NCI-H1048 (cell line): ENCODE results near the gene RAI2.
"Not testable (repeated sequence)": the region's sequence is repeated elsewhere in the genome, so short reads cannot be mapped to it uniquely, and the experiment has no call there.

Experiments
- DNase-seq: peaks from one replicate; lab custom pipeline; 2025; lab: John Stamatoyannopoulos, UW

Gene RAI2

DNA sequence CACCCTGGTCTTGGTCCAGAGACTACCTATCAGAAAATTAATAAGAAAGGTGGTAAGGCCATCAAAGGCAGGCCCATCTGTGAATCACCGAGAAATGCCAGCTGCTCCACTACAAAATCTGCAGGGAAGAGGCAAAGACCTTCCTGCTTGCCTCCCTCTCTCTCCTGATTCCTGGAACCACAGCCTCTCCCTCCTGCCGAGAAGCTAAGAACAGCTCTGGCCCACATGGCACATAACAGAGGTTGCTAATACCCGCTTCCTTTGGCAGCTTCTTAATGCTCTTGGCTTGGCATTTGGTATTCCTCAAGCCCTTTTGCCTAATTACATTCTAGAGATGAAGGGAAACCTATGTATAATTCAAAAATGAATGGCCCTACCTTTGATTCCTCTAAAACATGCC, 32.9 kb downstream of the RAI2 start:
- no peak for DNase-seq

DNA sequence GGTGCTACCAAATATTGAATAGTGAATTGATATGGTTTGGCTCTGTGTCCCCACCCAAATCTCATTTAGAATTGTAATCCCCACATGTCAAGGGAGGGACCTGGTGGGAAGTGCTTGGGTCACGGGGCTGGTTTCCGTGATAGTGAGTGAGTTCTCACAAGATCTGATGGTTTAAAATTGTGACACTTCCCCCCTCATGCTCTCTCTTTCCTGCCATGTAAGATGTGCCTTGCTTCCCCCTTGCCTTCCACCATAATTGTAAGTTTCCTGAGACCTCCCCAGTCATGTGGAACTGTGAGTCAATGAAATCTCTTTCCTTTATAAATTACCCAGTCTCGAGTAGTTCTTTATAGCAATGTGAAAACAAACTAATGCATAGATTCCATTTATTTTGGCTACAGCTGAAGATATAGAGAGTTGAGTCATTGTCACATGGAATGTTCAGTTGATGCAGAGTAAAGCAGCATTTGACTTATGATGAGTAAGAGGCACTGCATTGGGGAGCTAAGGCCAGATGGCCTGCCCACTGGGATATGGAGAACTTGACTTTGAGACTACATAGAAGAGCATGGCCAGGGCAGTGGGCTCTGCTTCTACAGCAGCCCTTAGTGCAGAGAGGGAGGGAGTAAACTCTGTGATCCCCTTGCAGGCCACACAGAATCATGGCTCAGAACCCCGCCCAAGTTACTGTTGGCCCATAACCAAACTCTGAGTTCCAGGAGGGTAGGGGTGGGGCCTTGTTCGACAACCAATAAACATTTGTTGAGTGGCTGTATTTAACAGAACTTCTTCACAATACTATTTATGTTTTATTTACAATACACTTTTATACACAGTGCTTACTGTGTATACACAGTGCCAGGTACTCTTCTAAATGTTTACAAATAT, 34.2 kb downstream of the RAI2 start:
- no peak for DNase-seq

DNA sequence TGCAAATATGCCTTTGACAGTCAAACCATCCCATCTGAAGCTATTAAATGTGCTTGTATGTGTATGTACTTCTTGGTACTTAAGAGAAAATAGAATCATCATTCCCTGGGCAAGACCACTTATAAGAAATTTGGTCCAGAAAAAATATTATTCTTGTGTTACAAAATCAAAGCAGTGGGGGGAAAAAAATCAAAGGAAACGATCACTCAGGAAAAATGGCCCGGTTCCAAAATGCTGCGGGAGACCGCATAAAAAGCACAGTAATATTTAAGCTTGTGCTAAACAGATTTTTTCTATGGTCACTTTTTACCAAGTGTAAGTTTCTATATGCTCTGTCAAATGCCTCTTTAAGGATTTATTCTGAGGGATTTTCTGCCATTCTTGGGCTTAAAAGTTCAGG, 36.1 kb downstream of the RAI2 start:
- DNase-seq: no peak

DNA sequence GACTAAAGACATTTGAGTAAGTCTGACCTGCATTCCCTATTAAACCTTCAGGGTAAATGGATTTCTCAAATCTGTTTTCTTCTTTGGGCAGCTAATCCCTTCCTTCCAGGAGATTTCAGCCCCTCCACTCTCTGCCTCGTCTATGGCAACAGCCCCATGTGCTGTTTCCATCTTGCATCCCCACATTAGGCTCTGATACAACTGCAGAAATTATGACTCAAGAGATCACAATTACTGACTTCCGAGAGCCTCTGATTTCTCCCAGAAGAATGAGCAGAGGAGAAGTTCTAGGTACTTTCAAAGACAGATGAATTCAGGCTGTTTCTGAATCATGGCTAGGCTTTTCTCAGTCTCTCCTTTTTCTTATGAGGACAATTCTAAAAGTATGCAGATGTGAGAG, 38.7 kb downstream of the RAI2 start:
- DNase-seq: no peak

DNA sequence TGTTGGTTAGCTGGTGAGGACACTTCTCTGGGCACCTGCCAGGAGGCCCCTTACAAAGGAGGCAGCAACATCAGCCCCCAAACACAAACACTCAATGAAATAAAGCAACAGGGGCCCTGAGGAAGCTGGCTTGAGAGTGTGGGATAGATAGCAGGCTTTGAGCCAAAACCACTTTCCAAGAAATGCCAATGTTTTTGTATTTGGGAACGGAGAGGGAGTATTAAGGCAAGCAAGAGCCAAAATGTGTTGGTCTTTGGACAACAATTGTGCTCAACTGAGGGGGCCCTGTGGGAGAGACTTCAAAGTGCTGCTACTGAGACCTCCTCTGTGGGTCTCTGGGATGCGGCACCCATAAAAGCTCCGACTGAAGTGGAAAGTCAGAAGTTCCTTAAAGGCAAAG, 41.0 kb downstream of the RAI2 start:
- DNase-seq: no peak

DNA sequence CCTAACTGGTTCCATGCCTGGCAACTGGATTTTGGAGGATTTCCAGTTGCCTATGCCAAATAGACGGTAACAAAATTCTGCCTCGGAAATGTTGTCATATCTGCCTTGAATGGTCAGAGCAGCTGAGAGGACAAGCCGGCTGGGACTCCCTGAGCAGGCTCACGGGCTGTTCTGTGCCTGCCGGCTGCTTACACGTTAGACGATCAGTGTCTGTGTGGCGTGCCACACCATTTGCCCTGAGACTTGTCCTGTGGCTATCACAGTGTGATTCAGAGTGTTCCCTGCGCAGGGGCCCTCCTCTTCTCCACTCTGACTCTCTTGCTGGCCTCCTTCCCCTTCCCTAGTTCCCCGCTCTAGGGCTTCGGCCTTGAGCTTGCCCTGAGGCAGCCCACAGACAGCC, 42.4 kb downstream of the RAI2 start:
- no peak for DNase-seq

DNA sequence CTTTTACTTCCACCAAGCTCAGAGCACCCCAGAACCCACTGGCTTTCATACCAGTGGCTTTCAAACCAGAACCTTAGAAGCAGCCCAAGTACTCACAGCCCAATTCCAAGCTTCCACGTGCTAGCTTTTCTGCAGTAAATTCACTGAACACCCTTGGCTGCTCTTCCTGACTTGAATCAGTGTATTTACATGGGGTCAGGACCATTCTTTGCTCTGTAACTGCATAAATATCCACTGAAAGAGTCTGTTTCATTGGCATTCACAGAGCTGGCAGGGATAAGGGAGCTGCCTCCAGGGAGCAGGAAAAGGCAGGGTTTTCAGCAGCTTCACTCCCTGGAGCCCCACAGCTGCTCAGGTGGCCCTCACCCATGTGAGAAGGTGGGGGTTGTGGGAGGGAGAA, 43.8 kb downstream of the RAI2 start:
- DNase-seq: no peak

DNA sequence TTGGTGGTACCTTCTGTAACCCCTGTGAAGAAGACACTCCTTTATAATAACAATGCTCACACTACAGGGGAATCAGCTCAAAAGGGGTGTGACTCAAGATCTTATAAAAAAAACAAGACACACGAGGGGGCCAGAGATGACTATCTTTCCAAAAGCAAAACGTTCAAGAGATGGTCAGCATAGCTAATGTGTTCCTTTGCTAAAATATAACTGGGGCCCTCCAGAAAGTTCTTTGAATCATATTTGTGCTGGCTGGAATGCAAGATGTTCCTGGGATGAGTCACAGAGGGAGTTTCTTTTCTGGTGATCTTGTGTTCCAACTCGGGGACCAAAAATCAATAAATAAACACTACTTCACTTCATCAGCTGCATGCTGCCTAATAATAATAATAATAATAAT, 46.5 kb downstream of the RAI2 start:
- no peak for DNase-seq

DNA sequence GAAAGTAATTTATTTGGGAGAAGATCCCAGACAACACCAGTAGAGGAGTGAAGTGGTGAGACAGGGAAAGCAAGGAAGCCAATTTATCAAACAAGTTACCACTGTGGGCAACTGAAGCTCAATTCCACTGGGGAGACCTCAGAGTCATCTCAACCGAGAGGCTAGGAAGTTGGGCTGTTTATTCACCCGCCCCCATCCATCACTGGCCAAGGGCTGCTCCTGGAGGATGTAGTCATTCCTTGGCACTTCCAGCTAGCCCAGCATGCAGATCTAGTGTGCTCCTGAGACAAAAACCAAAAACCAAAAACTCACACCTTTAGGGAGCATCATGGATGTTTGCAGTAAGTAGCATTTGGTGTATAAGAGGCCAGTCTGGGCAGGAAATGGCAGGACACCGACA, 47.0 kb downstream of the RAI2 start:
- DNase-seq: no peak

DNA sequence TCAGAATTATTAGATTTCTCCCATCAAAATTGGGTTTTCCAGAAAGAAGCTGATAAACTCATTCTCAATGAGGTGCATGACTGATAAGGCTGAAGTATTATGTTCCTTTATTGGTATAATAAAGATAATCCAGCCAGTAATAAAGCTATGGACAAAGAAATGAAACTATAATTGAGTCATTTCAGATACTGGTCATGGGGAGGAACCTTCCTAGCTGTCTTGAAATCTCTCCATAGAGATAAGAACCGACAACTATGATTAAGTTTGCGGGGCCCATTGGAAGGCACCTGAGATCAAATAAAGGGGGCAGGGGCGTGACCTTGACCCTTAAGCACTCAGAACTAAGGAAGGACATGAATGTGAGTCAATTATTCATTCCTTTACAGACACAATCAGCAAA, 47.8 kb downstream of the RAI2 start:
- no peak for DNase-seq

DNA sequence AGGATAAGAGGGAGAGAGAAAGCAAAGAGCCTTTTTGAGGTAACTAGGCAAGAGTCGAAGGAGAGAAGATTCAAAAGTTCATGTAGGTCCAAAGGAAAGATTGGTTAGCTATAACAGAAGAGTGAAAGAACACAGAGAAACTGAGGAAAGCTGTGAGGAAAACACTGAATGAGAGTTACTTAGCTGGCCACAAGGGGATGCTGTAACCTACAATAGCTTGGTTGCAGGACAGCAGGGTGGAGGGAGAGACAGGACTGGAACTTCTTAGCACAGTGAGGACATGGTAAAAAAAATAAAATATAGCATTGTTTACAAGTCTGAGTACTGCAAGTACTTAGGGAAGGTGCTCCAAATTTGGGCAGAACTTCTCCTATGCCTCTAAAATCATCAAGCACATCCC, 48.3 kb downstream of the RAI2 start:
- DNase-seq: no peak

DNA sequence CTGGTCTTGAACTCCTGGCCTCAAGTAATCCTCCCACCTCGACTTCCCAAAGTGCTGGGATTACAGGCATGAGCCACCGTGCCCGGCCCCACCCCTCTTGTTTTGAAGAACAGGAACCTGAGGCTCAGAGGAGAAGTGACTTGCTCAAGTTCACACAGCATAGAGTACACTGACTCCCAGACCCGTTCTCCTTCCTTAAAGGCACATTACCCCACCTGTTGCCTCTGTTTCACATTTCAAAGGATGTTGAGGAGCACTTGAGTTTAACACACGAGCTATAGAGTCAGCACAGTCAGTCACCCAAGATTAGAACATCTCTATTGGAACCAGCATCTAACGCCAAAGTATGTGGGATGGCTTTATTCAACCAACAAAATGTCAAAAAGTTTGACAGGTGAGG, 51.1 kb downstream of the RAI2 start:
- DNase-seq: no peak

DNA sequence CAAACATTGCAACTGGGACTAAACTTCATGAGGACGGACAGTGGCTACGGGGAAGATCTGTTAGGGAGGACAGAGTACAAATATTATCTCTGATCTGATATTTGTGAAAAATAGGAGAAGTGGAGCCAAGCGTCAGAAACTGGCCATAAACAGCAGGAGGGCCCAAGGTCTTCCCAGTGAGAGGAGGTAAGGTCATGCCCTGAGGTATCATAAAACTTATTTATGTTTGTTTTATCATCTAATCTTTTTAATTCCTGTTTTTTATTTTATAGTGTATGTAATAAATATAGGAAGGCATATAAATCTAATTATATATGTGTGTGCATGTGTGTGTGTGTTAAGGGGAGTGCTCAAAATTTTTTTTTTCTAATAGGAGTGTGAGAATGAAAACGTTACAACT, 51.8 kb downstream of the RAI2 start:
- DNase-seq: no peak

DNA sequence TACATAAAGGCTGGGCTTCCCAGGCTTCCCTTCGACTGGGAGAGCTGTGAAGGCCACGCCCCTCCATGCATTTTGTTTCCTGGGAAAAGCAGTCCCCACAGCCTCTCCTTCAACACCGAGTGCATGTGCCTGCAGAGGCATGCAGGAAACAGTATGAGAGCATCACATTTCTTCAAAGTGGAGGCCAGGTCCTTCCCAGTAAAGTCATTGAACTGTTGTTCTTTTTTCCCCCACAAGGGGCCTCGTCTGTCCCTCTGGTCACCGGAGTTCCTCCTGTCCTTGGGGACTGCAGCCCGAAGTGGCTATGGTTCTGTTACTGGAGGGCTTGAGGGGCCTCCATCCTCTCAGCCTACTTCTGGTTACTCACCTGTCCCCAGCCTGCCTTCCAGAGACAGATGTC, 56.0 kb downstream of the RAI2 start:
- DNase-seq: no peak

DNA sequence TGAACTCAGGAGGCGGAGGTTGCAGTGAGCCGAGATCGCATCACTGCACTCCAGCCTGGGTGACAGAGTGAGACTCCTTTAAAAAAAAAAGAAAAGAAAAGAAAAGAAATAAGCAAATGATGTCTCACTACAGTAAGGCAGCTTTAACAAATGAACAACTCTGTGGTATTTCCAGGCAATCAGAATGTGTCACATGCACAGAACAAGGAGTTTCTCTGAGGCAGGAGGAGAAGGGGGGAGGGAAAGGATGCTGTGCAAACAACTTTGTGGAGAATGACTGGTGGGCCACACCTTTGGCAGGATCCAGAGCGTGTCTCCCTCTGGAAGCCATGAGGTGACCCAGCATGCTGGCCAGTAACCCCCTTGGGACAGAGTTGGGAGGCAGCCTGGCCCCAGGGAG, 57.6 kb downstream of the RAI2 start:
- no peak for DNase-seq

DNA sequence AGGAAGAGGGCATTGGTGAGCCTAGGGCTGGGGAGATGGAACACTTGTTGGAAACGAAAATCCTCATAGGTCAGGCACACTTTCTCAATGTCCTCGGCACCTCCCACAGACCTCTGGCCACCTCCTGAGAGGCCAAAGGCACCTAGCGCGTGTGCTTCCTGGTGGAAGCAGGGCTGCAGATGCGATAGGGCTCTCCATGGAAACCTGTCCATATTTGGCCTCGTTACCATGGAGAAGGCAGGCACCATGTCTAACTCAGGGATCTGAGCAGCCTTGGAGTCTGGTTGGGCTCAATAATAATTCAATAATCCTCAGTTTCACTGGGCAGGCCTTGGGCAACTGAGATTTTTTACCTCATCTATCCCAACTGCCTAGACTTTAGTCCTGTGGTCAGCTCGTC, 58.3 kb downstream of the RAI2 start:
- no peak for DNase-seq

DNA sequence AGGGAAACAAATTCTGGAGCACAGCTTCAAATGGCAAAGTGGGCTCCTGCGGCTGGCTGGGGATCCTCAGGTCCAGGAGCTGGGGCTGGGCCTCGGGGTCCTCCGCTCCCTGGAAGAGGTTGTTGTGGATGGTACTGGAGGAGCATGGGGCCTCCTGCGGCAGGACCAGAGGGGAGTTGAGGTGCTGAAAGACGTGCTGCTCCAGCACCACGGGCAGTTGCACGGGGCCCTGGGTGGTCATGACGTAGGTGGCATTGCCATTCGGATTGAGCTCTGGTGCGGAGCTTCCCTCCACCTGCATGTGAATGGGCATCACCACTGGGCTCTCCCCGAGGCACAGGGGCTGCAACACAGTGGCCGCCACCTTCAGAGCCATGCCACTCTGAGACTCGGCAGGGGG, 59.7 kb downstream of the RAI2 start:
- no peak for DNase-seq

DNA sequence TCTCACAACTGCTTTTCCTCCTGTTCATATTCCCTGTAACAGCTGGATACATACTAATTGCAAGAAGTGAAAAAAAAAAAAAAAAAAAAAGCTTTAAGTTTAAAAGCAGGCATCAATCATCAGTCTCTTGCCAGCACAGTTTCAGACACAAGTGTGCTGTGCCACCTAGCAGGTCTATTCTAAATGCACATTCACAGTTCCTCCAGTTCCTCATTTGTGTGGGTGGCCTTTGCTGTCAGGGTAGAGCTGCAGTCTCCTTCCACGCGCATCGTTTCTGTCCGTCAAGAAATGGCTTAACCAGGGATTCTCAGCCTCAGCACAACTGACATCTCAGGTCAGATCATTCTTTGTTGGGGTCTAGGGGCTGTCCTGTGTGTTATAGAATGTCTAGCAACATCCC, 62.2 kb downstream of the RAI2 start:
- DNase-seq: no peak

DNA sequence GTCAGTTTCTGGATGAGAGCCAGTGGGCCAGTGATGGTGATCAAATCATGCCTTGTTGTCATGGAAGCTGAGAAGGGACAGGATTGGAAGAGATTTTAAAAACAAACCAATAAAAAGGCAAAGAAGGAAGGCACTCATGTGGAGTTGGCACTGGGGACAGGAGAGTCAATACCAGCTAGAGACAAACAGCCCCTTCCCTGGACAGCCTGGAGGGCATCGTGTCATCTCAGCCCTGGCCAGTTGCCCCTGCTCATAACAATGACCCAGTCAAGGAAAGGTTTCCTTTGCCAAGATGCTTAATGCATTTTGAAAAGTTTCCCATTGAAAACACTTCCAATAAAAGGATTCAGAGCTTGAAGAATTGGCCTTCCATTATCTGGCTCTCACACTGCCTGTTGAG, 68.3 kb downstream of the RAI2 start:
- no peak for DNase-seq

DNA sequence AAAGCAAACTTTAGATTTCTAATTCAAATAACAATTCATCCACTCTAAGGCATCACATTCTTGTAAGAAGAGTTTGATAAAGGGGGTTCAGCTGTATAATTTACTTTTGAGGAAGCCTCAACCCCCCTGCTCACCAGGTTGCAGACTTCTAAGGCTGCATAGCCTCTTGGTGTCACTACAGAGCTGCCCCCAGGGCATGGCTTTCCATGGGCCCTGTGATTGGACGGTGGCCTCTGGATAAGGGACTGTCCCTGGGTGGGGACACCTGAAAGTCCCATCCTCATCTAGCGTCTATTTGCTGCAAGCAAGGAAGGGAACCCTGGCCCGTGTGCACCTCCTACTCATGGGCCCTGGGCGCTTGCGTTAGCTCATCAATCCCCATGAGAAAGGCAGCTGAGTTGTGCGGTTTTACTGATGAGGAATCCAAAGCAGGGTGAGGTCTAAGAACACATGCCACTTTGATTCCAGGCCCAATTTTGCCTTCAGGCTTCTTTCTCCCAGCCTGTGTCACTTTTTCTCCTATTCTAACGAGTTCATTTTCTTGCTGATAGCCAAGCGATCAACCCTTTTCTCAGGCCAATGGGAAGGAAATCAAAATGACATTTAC, 72.0 kb downstream of the RAI2 start:
- no peak for DNase-seq

DNA sequence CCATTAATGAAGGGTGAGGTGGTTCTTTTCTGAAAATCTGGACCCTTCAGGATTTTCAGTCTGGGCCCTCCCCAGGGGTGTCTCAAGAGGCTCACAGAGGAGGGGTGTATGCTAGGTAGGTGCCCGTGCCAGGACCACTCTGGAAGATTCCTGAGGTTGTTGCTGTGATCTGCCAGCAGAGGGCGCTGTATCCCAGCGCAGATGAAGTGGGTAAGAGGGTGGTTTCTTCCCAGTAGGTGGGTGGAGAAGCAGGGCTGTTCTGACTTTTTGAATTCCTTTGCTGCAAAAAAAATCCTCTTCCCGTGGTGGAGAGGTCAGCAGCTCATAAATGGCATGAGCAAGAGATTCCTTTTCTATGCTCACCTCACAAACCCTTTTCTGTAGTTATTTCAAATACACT, 72.7 kb downstream of the RAI2 start:
- no peak for DNase-seq

DNA sequence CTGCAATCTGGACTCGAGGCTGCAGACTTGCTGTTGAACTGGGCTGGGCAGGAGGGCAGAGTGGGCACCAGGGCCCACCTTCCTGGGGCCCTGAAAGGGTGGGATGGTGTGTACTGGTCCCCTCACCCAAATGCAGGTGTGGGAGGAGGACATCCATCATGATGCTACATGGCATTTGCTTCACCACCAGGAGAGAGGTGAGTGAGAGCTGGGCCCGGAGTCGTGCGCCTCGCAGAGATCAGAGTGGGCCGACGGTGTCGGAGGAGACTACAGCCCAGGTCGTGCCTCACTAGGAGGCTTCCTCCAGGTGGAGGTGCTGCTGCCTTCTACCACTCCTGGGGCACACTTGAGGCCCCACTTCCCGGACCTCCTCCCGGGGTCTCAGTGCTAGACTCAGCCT, 73.5 kb downstream of the RAI2 start:
- DNase-seq: no peak

DNA sequence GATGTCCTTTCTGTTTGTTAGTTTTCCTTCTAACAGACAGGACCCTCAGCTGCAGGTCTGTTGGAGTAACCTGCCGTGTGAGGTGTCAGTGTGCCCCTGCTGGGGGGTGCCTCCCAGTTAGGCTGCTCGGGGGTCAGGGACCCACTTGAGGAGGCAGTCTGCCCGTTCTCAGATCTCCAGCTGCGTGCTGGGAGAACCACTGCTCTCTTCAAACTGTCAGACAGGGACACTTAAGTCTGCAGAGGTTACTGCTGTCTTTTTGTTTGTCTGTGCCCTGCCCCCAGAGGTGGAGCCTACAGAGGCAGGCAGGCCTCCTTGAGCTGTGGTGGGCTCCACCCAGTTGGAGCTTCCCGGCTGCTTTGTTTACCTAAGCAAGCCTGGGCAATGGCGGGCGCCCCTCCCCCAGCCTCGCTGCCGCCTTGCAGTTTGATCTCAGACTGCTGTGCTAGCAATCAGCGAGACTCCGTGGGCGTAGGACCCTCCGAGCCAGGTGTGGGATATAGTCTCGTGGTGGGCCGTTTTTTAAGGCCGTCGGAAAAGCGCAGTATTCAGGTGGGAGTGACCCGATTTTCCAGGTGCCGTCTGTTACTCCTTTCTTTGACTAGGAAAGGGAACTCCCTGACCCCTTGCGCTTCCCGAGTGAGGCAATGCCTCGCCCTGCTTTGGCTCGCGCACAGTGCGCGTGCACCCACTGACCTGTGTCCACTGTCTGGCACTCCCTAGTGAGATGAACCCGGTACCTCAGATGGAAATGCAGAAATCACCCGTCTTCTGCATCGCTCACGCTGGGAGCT, 74.3 kb downstream of the RAI2 start:
- DNase-seq: not testable (repeated sequence)
